Thoracic aorta (tissue), 2 donors: Measurements from ENCODE around the gene ARHGAP18. TPM values are rescaled to one million over a fixed set of nuclear protein-coding genes. Genes with fewer than 3 reads are reported as not detected.
A peak's percentile ranks its signal among the peaks of the same experiment; 100 is the strongest.

ENCODE experiments used
- ATAC-seq: fragments of 150-250 bp; one replicate; pipeline ENCODE4 v1.8.0; 2017; ENCODE audit warnings: low read depth; ENCODE audit not compliant: insufficient number of reproducible peaks, low FRiP score
- DNase-seq: peaks from one replicate; pipeline ENCODE4 v3.0.0-alpha.2; 2020; ENCODE audit warnings: low spot score
- H3K27ac ChIP-seq, 2 donors: fragments of 200-600 bp; sonication (generic); 1 replicate in 1 of 2; 2 replicates in 1 of 2; pipeline ENCODE4 v1.5.1; 2016; ENCODE audit warnings: mild to moderate bottlenecking in 2 of 2, moderate library complexity in 2 of 2
- H3K27me3 ChIP-seq: fragments of 200-600 bp; sonication (generic); replicated peaks from 2 replicates; pipeline ENCODE4 v1.6.0; 2016; ENCODE audit warnings: mild to moderate bottlenecking; ENCODE audit not compliant: insufficient read depth
- H3K36me3 ChIP-seq: fragments of 200-600 bp; sonication (generic); one replicate; pipeline ENCODE4 v1.5.1; 2016
- H3K4me1 ChIP-seq, 2 donors: fragments of 200-600 bp; sonication (generic); 1 replicate in 1 of 2; 2 replicates in 1 of 2; pipeline versions ENCODE4 v1.5.1 to v1.6.0; 2016; ENCODE audit warnings: low read depth in 2 of 2, mild to moderate bottlenecking in 1 of 2; ENCODE audit not compliant: control insufficient read depth in 1 of 2
- H3K4me3 ChIP-seq: fragments of 200-600 bp; sonication (generic); 2 replicates; pipeline ENCODE4 v1.5.1; 2016; ENCODE audit warnings: mild to moderate bottlenecking
- H3K9me3 ChIP-seq: fragments of 200-600 bp; sonication (generic); 2 replicates; pipeline ENCODE4 v1.5.1; 2016
- total RNA-seq, 2 donors: library from RNA; depleted of rRNA; stranded (reverse); fragments of >200 nt; gene quantifications; one replicate each; pipeline versions ENCODE4 v1.1.0 to v1.2.3, GENCODE V29; 2016
- TF ChIP-seq, protein P1 (sequence below): fragments of 200-600 bp; sonication (generic); IDR thresholded peaks from one replicate; pipeline ENCODE4 v1.5.1; 2019; ENCODE audit warnings: antibody characterized with exemption

The ARHGAP18 gene, protein sequence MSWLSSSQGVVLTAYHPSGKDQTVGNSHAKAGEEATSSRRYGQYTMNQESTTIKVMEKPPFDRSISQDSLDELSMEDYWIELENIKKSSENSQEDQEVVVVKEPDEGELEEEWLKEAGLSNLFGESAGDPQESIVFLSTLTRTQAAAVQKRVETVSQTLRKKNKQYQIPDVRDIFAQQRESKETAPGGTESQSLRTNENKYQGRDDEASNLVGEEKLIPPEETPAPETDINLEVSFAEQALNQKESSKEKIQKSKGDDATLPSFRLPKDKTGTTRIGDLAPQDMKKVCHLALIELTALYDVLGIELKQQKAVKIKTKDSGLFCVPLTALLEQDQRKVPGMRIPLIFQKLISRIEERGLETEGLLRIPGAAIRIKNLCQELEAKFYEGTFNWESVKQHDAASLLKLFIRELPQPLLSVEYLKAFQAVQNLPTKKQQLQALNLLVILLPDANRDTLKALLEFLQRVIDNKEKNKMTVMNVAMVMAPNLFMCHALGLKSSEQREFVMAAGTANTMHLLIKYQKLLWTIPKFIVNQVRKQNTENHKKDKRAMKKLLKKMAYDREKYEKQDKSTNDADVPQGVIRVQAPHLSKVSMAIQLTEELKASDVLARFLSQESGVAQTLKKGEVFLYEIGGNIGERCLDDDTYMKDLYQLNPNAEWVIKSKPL
- total RNA-seq: 10 to 100 TPM; 24.8 to 37.0 TPM

DNA sequence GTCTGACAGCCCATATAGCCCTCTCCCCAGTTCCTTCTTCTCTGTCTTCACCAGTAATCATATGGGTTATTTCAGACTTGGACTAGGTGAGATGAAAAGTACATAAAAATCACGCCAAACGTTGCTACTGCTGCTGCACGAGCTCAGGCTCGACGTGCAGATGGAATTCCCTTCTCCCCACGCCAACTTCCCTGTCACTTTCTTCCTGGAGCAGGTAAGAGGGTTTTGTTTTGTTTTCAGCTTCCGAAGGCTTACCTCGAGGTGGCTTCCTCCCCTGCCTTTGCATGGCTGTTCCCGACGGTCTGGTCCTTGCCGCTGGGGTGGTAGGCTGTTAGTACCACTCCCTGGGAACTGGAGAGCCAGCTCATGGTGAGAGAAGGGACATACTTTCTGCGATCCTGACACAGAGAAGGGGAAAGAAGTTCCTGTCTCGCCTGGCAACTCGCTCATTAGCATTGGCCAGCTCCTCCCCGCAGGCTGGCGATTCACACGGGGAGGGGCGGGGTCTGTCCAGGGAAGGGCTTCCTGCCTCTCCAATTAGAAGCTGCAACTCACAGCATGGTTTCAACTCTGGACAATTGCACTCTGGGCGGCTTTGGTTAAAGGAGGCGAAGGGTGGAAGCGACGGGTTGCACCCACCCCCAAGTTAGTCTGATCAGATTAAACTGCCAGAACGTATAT lies at the start of gene ARHGAP18:
ARHGAP18 (minus strand) TSS at position 409 of the 681 bp plus-strand sequence; CDS start at position 368, 41 bp downstream.
- Histone ChIP-seq H3K27ac (peak within 1 kb of the TSS; percentile 80 to 81), H3K27me3 (no peaks in the 10 kb centered on the region), H3K9me3 (no peaks in the 10 kb centered on the region), H3K4me1 (peaks cover 7 to 15% of the 10 kb centered on the region in 2 donors), H3K36me3 (no peaks in the 10 kb centered on the region), H3K4me3 (peak within 1 kb of the TSS; percentile 89)
- DNase-seq (peak; percentile 67), ATAC-seq (peak; percentile 87)
- TF ChIP-seq, protein P1, sequence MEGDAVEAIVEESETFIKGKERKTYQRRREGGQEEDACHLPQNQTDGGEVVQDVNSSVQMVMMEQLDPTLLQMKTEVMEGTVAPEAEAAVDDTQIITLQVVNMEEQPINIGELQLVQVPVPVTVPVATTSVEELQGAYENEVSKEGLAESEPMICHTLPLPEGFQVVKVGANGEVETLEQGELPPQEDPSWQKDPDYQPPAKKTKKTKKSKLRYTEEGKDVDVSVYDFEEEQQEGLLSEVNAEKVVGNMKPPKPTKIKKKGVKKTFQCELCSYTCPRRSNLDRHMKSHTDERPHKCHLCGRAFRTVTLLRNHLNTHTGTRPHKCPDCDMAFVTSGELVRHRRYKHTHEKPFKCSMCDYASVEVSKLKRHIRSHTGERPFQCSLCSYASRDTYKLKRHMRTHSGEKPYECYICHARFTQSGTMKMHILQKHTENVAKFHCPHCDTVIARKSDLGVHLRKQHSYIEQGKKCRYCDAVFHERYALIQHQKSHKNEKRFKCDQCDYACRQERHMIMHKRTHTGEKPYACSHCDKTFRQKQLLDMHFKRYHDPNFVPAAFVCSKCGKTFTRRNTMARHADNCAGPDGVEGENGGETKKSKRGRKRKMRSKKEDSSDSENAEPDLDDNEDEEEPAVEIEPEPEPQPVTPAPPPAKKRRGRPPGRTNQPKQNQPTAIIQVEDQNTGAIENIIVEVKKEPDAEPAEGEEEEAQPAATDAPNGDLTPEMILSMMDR: no peak

DNA sequence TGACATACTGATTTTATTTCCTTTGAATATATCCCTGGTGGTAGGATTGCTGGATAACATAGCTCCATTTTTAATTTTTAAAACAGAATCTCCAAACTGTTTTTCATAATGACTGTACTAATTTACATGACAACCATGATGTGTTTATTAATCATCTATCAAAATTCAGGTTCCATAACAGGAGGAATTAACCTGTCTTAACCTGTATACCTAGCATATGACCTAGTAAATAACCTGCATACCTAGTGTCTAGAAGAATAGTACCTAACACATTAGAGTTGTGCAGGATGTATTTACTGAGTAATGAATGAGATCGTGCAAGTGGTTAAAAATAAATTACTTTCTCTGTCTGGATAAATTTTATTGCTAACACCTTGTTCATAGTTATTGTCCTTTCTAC lies 45.8 kb upstream of the ARHGAP18 start:
- no peak for ATAC-seq
- TF ChIP-seq, protein P1: no peak
- H3K4me1 ChIP-seq: peaks cover 0 to 11% of the 10 kb centered on the region in 2 donors
- no peaks in the 10 kb centered on the region for H3K36me3 ChIP-seq
- no peak overlapping the region for H3K4me3 ChIP-seq
- no peaks in the 10 kb centered on the region for H3K27me3 ChIP-seq
- DNase-seq: no peak
- no peak overlapping the region for H3K27ac ChIP-seq
- H3K9me3 ChIP-seq: no peaks in the 10 kb centered on the region

DNA sequence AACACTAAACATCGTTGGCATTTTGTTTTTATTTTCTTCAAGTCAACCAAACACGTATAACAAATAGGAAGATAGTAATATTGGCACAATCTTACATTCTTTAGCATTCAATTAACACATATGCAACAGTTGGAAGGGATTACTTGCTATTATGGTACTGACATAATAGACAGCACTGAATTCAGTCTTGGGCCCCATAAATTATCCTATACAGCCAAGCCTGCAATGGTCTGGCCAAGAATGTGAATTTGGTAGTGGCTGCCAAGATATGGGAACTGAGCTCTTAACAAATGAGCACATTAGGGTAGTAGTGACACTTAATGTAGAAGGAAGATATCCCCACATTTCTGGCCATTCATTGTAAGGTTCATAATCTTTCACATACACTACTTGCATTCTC lies 44.8 kb upstream of the ARHGAP18 start:
- Histone ChIP-seq H3K4me3 (no peak overlapping the region), H3K4me1 (peaks cover 8 to 19% of the 10 kb centered on the region in 2 donors), H3K36me3 (no peaks in the 10 kb centered on the region), H3K27me3 (no peaks in the 10 kb centered on the region), H3K27ac (no peak overlapping the region), H3K9me3 (no peaks in the 10 kb centered on the region)
- TF ChIP-seq, protein P1: no peak
- ATAC-seq (no peak), DNase-seq (no peak)

DNA sequence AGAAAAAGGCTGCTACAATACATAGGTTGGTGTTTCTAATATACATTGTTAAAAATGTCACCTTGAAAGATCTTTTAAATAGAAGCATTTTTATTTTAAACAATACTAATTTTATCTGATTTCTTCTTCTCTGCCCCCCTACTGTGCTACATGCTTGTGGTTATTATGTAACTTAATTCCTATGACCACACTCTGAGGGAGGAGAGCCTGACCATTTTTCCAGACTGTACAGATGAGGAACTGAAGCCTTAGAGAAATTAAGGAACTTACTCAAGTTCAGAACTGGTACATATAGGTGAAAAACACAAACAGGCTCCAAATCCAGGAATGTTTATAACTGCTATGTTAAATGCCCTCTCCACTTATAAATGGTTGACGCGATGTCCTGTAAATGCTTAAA lies 43.4 kb upstream of the ARHGAP18 start:
- no peak overlapping the region for H3K27ac ChIP-seq
- DNase-seq (no peak), ATAC-seq (no peak)
- no peaks in the 10 kb centered on the region for H3K27me3 ChIP-seq
- no peaks in the 10 kb centered on the region for H3K36me3 ChIP-seq
- H3K4me3 ChIP-seq: no peak overlapping the region
- H3K4me1 ChIP-seq: peaks cover 18 to 28% of the 10 kb centered on the region in 2 donors
- TF ChIP-seq, protein P1: no peak
- no peaks in the 10 kb centered on the region for H3K9me3 ChIP-seq

DNA sequence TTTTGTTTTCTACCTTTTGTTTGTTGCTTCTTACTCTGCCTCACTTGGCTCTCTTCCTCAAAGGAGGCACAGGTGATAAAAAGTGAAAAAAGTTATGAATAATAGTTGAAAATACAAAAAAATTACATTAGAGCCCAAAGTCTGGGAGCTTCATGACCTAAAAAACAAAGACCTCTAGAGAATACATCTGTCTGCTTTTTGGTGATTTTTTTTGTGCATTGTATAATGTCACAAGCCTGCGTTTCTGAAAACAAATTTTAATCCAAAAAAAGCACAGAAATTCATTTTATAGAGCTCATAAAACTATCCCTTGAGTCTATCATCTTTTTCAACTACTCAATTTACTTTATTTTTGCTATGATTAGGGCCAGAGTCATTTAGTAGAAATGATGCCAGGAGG lies 41.4 kb upstream of the ARHGAP18 start:
- TF ChIP-seq, protein P1: no peak
- no peaks in the 10 kb centered on the region for H3K9me3 ChIP-seq
- ATAC-seq: no peak
- no peaks in the 10 kb centered on the region for H3K27me3 ChIP-seq
- no peak overlapping the region for H3K4me3 ChIP-seq
- no peak overlapping the region for H3K27ac ChIP-seq
- no peaks in the 10 kb centered on the region for H3K36me3 ChIP-seq
- peaks cover 18 to 28% of the 10 kb centered on the region in 2 donors for H3K4me1 ChIP-seq
- DNase-seq: no peak
